K562 (cell line): Measurements from ENCODE around the gene ATMIN. TPM values are rescaled to one million over a fixed set of nuclear protein-coding genes. Genes with fewer than 3 reads are reported as not detected.
A peak's percentile ranks its signal among the peaks of the same experiment; 100 is the strongest.

ENCODE experiments used
- ATAC-seq: fragments of 200-7000 bp; cut with Tn5 transposase; 3 replicates; pipeline ENCODE4 v1.9.1; 2020; ENCODE audit warnings: moderate library complexity
- BruUV-seq: library from RNA; stranded (reverse); fragments of 400-500 nt; replicated peaks from 2 replicates; lab custom pipeline; 2021; lab: Mats Ljungman, UMichigan
- CTCF ChIA-PET: fragments of 300-600 bp; formaldehyde crosslinking; extraction: SDS; loops from one replicate; lab custom pipeline; 2021; ENCODE audit warnings: low intra/inter-chr PET ratio; lab: Yijun Ruan, JAX
- POLR2A ChIA-PET: fragments of 300-600, 350-650 bp; sonication (Branson Sonifier 250); formaldehyde crosslinking; extraction: SDS; loops from one replicate; lab custom pipeline; 2021; ENCODE audit warnings: antibody characterized with exemption, inconsistent platforms; lab: Yijun Ruan, JAX
- DNase-seq, 4 experiments: peaks; one replicate each; pipeline versions ENCODE4 v3.0.0 to v3.0.0-alpha.2; 2011 to 2018; ENCODE audit warnings: low spot score in 3 of 4, mixed read lengths in 3 of 4; ENCODE audit errors: extremely low read depth in 1 of 4
- FAIRE-seq: peaks from 2 replicates; lab custom pipeline; 2011; peaks lifted over from hg19 to GRCh38; lab: Jason Lieb, UNC
- H2AFZ ChIP-seq: 2 replicates; pipeline ENCODE4 v1.6.0; 2011; ENCODE audit warnings: low read depth, low read length, control low read depth, inconsistent platforms
- H3K27ac ChIP-seq: fragments of 200-600 bp; 3 replicates; pipeline ENCODE4 v1.8.0; 2011; ENCODE audit warnings: low read depth, mild to moderate bottlenecking, control low read depth, inconsistent platforms, low read length, moderate library complexity, mixed read lengths; ENCODE audit errors: extremely low read depth
- H3K27me3 ChIP-seq, 2 experiments: fragments of 300-600 bp in 1 of 2; 2 replicates in 1 of 2; 3 replicates in 1 of 2; pipeline versions ENCODE4 v1.6.0 to v1.8.0; 2011; ENCODE audit warnings: inconsistent platforms in 2 of 2, low read length in 2 of 2, mild to moderate bottlenecking in 1 of 2, mixed read lengths in 1 of 2, moderate library complexity in 1 of 2; ENCODE audit not compliant: control insufficient read depth in 2 of 2, insufficient read depth in 2 of 2
- H3K36me3 ChIP-seq: fragments of 300-600 bp; 3 replicates; pipeline ENCODE4 v1.8.0; 2011; ENCODE audit warnings: mild to moderate bottlenecking, low read length, inconsistent platforms; ENCODE audit not compliant: control insufficient read depth, insufficient read depth
- H3K4me1 ChIP-seq, 2 experiments: fragments of 200-600 bp in 1 of 2; replicated peaks in 1 of 2; 2 replicates in 1 of 2; 3 replicates in 1 of 2; pipeline versions ENCODE4 v1.5.1 to v1.8.0; 2011; ENCODE audit warnings: inconsistent platforms in 2 of 2, low read length in 2 of 2, mild to moderate bottlenecking in 1 of 2, mixed read lengths in 1 of 2, moderate library complexity in 1 of 2; ENCODE audit not compliant: control insufficient read depth in 2 of 2, insufficient read depth in 2 of 2
- H3K4me2 ChIP-seq: 2 replicates; pipeline ENCODE4 v1.6.1; 2011; ENCODE audit warnings: low read length, control low read depth, inconsistent platforms, mixed read lengths; ENCODE audit not compliant: insufficient read depth
- H3K4me3 ChIP-seq: fragments of 200-600 bp; sonication (generic), shearing (Covaris generic); 2 replicates; pipeline ENCODE4 v1.5.1; 2016; ENCODE audit warnings: control low read depth, inconsistent platforms
- H3K79me2 ChIP-seq: fragments of 200-600 bp; 3 replicates; pipeline ENCODE4 v1.8.0; 2011; ENCODE audit warnings: low read length, inconsistent platforms; ENCODE audit not compliant: control insufficient read depth, insufficient read depth
- H3K9ac ChIP-seq, 2 experiments: 2 replicates each; pipeline versions ENCODE4 v1.6.0 to v1.6.1; 2011; ENCODE audit warnings: low read depth in 2 of 2, low read length in 2 of 2, control low read depth in 1 of 2, inconsistent platforms in 1 of 2, mild to moderate bottlenecking in 1 of 2, mixed read lengths in 1 of 2; ENCODE audit not compliant: insufficient read depth in 1 of 2
- H3K9me1 ChIP-seq: one replicate; pipeline ENCODE4 v1.6.0; 2011; ENCODE audit warnings: inconsistent platforms, mild to moderate bottlenecking, low read length, moderate library complexity; ENCODE audit not compliant: control insufficient read depth, insufficient read depth
- H3K9me3 ChIP-seq: replicated peaks from 2 replicates; pipeline ENCODE4 v1.5.1; 2011; ENCODE audit warnings: low read depth, low read length, inconsistent platforms; ENCODE audit not compliant: control insufficient read depth, insufficient read depth
- H4K20me1 ChIP-seq: replicated peaks from 2 replicates; pipeline ENCODE4 v1.6.1; 2011; ENCODE audit warnings: low read length, inconsistent platforms, mixed read lengths; ENCODE audit not compliant: control insufficient read depth, insufficient read depth
- CEBPB ChIP-seq: fragments of 450-650 bp; IDR thresholded peaks from 2 replicates; pipeline ENCODE4 v1.6.1; 2016; ENCODE audit warnings: missing genetic modification characterization, missing compliant biosample characterization
- CEBPG ChIP-seq, 3 experiments: fragments of 200-800 bp in 1 of 3; sonication (Bioruptor generic) in 1 of 3; sonication (generic) in 1 of 3; formaldehyde crosslinking in 1 of 3; IDR thresholded peaks in 2 of 3; conservative IDR thresholded peaks in 1 of 3; 2 replicates each; pipeline versions ENCODE4 v1.6.1 to v1.8.0; 2016 to 2022; ENCODE audit warnings: missing compliant biosample characterization in 2 of 3, missing genetic modification characterization in 2 of 3, mild to moderate bottlenecking in 1 of 3, missing genetic modification reagents in 1 of 3
- GATAD2B ChIP-seq: fragments of 450-650 bp; IDR thresholded peaks from 2 replicates; pipeline ENCODE4 v1.6.1; 2017; ENCODE audit warnings: mild to moderate bottlenecking, borderline replicate concordance
- HDAC3 ChIP-seq: fragments of 450-650 bp; IDR thresholded peaks from 2 replicates; pipeline ENCODE4 v1.6.1; 2018; ENCODE audit warnings: borderline replicate concordance, mild to moderate bottlenecking, moderate library complexity; ENCODE audit not compliant: partially characterized antibody
- L3MBTL2 ChIP-seq: fragments of 450-650 bp; IDR thresholded peaks from 2 replicates; pipeline ENCODE4 v1.6.1; 2016; ENCODE audit warnings: mild to moderate bottlenecking, moderate library complexity
- MAFG ChIP-seq: fragments of 450-650 bp; conservative IDR thresholded peaks from 2 replicates; pipeline ENCODE4 v1.6.1; 2016; ENCODE audit warnings: missing genetic modification characterization, missing compliant biosample characterization
- MEF2A ChIP-seq: IDR thresholded peaks from 2 replicates; pipeline ENCODE4 v1.6.1; 2011; ENCODE audit warnings: low read depth, mild to moderate bottlenecking, low read length, moderate library complexity; ENCODE audit not compliant: control insufficient read depth
- NFXL1 ChIP-seq: fragments of 450-650 bp; formaldehyde crosslinking; IDR thresholded peaks from 2 replicates; pipeline ENCODE4 v1.4.0; 2021; ENCODE audit warnings: mild to moderate bottlenecking
- NFYB ChIP-seq: IDR thresholded peaks from 2 replicates; pipeline ENCODE4 v1.6.1; 2011; ENCODE audit warnings: mild to moderate bottlenecking, moderate library complexity; ENCODE audit not compliant: insufficient read length; ENCODE audit errors: extremely low read depth
- SMARCA5 ChIP-seq: fragments of 450-650 bp; IDR thresholded peaks from 2 replicates; pipeline ENCODE4 v1.6.1; 2016
- TBL1XR1 ChIP-seq, 2 experiments: IDR thresholded peaks; 2 replicates each; pipeline ENCODE4 v1.6.1; 2012; ENCODE audit warnings: improper control_type of control experiment in 2 of 2, low read length in 2 of 2, mild to moderate bottlenecking in 1 of 2
- WGBS: fragments of 100-300 bp; shearing (Covaris generic); methylation state at CpG from one replicate; pipeline ENCODE4 v1.1.6; 2016; ENCODE audit warnings: low coverage, mixed read lengths; ENCODE audit not compliant: insufficient coverage; ENCODE audit errors: missing lambda C conversion rate; 5-methylcytosine and 5-hydroxymethylcytosine counted together
- in situ Hi-C: fragments of 300-500 bp; cut with MboI; formaldehyde crosslinking; loops from 4 replicates; pipeline ENCODE4 v1.15.0; 2018; ENCODE audit warnings: inconsistent platforms, mixed read lengths
- intact Hi-C: fragments of 100-400 bp; cut with micrococcal nuclease; formaldehyde crosslinking; loops from 2 replicates; pipeline ENCODE4 v1.14.2; 2022
- polyA plus RNA-seq, 8 experiments: library from polyadenylated mRNA; depleted of rRNA in 4 of 8; stranded (reverse) in 5 of 8; unstranded in 3 of 8; fragments of >200 nt; fragmentation: Nextera tagmentation in 2 of 8; fragmentation: Illumina TruSeq in 1 of 8; extraction: Ambion mirVana in 2 of 8; extraction: Trizol in 1 of 8; gene quantifications; 2 replicates each; pipeline versions ENCODE4 v1.2.1 to v1.2.3, GENCODE V29; 2011 to 2014; ENCODE audit warnings: inconsistent platforms in 1 of 8, missing spikeins in 1 of 8
- total RNA-seq, 7 experiments: library from RNA; depleted of rRNA in 6 of 7; stranded (reverse); fragments of >200 nt in 6 of 7; fragmentation: Illumina TruSeq in 2 of 7; extraction: Trizol in 2 of 7; gene quantifications; 2 replicates each; pipeline versions ENCODE4 v1.2.1 to v1.2.3, GENCODE V29; 2011 to 2021; ENCODE audit warnings: low replicate concordance in 1 of 7

The ATMIN gene
- total and polyA plus RNA-seq, 9 of the 15 experiments (the other 6 are each of a cell fraction or from before 2014, with no cell fraction given), result 6.7 to 40.9 (median 23.4) TPM

DNA sequence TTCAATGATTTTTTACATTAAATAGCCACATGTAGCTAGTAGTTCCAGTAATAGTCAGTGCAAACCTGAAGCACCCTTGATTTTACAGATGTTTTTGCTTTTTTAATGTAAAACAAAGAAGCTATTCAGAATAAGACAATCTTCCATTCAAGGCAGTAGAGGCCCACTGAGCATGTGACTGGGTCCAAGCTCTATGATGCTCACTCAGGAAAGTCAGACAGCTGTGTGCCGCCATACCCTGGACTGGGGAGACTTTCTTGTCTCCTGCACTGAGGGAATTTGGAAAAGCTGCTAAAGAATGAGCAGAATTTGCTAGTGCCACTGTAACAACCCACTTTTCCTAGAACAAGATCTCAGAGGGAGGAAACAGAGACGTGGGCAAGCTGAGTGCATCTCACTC is 17.1 kb upstream of the ATMIN start:
- peaks cover 96% of the 10 kb centered on the region for H3K36me3 ChIP-seq
- no peak overlapping the region for H3K4me2 ChIP-seq
- H4K20me1 ChIP-seq, result no peaks in the 10 kb centered on the region
- no peak for ATAC-seq
- 91% methylated on average over 2 of the region's 2 CpGs for WGBS
- H3K9ac ChIP-seq, result no peak overlapping the region
- no peaks in the 10 kb centered on the region for H3K4me1 ChIP-seq
- H3K79me2 ChIP-seq, result no peaks in the 10 kb centered on the region
- no peak for DNase-seq
- no peak for FAIRE-seq
- BruUV-seq, result no TSS peak
- in situ Hi-C loops (loop anchor here (25.0 kb wide), 1 partner anchor 719 kb away; no protein-coding TSS in a partner anchor), intact Hi-C loops (no loop called here)
- no peaks in the 10 kb centered on the region for H3K9me3 ChIP-seq
- no peak overlapping the region for H3K4me3 ChIP-seq
- TF ChIP-seq GATAD2B (no peak), NFYB (no peak), NFXL1 (CRISPR knock-in tag) (no peak), HDAC3 (no peak), TBL1XR1 (IDR thresholded peaks at IDR 0.05; ENCODE audit: low read length in 2 of 2) (no peak), L3MBTL2 (no peak)
- TF ChIP-seq, all 486 proteins: peak for 0
- H3K27me3 ChIP-seq, result no peaks in the 10 kb centered on the region
- POLR2A ChIA-PET, result interaction anchor here (0.6 to 6.6 kb wide), 4 partner anchors 10 to 79 kb away, joined by 3 to 47 read pairs (median 6); partner anchors contain the start of genes CENPN and CMC2
- no peak overlapping the region for H3K27ac ChIP-seq
- H2AFZ ChIP-seq, result no peak overlapping the region
- CTCF ChIA-PET, result no interaction called here
- H3K9me1 ChIP-seq, result no peaks in the 10 kb centered on the region

- Histone ChIP-seq H3K36me3 (peaks cover 77% of the 10 kb centered on the region), H3K9me1 (no peaks in the 10 kb centered on the region), H3K27ac (no peak overlapping the region)
- in situ Hi-C loops, result no loop called here
- no TSS peak for BruUV-seq
- intact Hi-C loops, result no loop called here
- no peak for FAIRE-seq
- no peak for TF ChIP-seq MEF2A
- TF ChIP-seq MAFG (tag), result no peak
- TF ChIP-seq SMARCA5, result no peak
- peak; percentile 58 for TF ChIP-seq CEBPB
- TF ChIP-seq CEBPG (CRISPR knock-in tag; IDR thresholded peaks at IDR 0.05), result no peak
- peak in 1 of 2 experiments; percentile 67; a peak in 3 of 4 replicates for TF ChIP-seq CEBPG (tag; conservative IDR thresholded peaks at IDR 0.05 in 1 of 2, IDR thresholded peaks at IDR 0.05 in 1 of 2)
- TF ChIP-seq, all 486 proteins: peak for 2
- DNase-seq (no peak), ATAC-seq (no peak)
- no peak overlapping the region for H3K9ac ChIP-seq
- H3K9me3 ChIP-seq, result no peaks in the 10 kb centered on the region
- H3K79me2 ChIP-seq, result no peaks in the 10 kb centered on the region
- no peak overlapping the region for H3K4me2 ChIP-seq
- ChIA-PET POLR2A (no interaction called here), CTCF (no interaction called here)
- no peaks in the 10 kb centered on the region for H3K4me1 ChIP-seq
- H2AFZ ChIP-seq, result no peak overlapping the region
- H3K27me3 ChIP-seq, result no peaks in the 10 kb centered on the region
- H3K4me3 ChIP-seq, result no peak overlapping the region
- H4K20me1 ChIP-seq, result no peaks in the 10 kb centered on the region
- WGBS, result 79% methylated on average over 4 of the region's 4 CpGs
Observed at GRCh38 chr16:81026429-81026828, 9.2 kb upstream of the ATMIN start.
